ENCODE measurements around the gene ZC3H10.
"Not testable (repeated sequence)": the region's sequence is repeated elsewhere in the genome, so short reads cannot be mapped to it uniquely, and the experiment has no call there.

ZC3H10 gene, protein sequence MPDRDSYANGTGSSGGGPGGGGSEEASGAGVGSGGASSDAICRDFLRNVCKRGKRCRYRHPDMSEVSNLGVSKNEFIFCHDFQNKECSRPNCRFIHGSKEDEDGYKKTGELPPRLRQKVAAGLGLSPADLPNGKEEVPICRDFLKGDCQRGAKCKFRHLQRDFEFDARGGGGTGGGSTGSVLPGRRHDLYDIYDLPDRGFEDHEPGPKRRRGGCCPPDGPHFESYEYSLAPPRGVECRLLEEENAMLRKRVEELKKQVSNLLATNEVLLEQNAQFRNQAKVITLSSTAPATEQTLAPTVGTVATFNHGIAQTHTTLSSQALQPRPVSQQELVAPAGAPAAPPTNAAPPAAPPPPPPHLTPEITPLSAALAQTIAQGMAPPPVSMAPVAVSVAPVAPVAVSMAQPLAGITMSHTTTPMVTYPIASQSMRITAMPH

DNA sequence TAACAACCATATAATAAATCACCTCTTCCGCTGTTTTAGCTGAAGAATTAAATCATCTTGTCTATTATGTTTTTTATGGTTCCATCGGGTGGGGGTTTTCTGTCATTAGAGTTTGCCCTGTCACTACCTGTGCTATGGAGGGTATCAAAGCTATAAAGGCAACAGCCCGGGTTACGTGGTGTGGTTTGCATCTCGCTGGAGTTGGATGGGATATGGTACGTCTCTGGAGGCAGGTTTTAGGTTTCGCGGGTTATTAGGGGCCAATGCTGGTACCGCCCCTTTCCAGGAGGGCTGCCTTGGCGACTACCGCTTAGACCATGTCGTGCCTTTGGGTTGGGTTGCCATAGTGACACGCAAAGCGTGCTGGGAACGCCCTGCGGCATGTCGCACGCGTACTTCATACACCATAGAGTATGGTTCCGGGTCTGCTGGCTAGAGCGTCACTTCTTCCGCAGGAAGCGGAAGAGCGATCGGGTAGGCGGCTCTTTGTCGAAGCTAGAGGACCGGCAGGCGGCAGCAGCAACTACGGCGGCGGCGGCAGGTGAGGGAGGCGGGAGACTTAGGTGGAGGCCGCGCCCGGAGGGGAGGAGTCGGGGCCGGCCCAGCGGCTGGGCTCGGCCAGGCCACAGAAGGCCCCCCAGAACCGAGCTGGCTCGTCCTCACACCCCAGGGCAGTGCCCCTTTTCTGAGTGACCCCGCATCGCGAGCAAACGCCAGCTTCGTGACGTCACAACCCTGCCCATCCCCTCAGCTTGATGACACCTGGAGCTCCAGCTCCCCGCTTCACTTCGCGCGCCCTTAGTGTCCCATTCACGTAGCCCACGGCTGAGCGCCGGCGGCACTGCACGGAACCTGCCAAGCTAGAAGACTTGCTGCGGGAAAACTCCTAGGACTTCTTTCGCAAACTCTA is at the start of gene ZC3H10:
Gene ZC3H10 (plus strand): TSS at position 489 of the 910 bp plus-strand sequence. CDS start 2,297 bp downstream, outside the sequence.
- peak; percentile 100 for DNase-seq (ENCODE audit: low spot score)

DNA sequence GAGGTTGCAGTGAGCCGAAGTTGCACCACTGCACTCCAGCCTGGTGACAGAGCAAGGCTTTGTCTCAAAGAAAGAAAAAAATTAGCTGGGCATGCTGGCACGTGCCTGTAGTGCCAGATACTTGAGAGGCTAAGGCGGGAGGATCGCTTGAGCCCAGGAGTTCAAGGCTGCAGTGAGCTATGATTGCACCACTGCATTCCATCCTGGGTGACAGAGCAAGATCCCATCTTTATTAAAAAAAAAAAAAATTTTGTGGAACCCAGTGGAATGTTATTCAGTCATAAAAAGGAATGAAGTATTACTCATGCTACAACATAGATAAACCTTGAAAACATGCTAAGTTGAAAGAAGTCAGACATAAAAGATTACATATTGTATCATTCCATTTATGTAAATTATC is 46.4 kb upstream of the ZC3H10 start:
- DNase-seq (ENCODE audit: low spot score), result no peak

DNA sequence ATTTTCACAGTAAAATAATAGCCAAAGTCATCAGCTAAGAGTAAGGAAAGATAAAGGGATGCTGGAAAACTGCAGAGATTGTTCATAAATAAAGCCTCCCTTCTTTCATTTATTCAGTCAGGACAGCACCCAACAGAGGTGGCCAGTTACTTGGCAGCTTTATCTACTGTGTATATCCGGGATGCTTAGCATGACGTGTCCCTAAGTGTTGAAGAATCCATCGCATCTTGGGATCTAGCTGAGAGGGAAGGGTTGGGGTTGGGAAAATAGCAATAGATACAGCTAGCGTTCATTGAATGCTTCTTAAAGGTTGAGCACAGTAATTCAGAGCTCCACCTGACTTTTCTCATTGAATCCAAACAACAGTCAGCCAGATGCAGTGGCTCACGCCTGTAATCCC is 43.7 kb upstream of the ZC3H10 start:
- no peak for DNase-seq (ENCODE audit: low spot score)

DNA sequence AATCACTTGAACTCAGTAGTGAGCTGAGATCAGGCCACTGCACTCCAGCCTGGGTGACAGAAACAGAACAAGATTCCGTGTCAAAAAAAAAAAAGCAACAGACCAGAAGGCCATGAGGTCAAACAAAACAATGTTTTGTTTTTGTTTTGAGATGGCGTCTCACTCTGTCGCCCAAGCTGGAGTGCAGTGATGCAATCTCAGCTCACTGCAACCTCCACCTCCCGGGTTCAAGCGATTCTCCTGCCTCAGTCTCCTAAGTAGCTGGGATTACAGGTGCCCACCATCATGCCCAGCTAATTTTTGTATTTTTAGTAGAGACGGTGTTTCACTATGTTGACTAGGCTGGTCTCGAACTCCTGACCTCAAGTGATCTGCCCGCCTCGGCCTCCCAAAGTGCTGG is 40.1 kb upstream of the ZC3H10 start:
- not testable (repeated sequence) for DNase-seq (ENCODE audit: low spot score)

DNA sequence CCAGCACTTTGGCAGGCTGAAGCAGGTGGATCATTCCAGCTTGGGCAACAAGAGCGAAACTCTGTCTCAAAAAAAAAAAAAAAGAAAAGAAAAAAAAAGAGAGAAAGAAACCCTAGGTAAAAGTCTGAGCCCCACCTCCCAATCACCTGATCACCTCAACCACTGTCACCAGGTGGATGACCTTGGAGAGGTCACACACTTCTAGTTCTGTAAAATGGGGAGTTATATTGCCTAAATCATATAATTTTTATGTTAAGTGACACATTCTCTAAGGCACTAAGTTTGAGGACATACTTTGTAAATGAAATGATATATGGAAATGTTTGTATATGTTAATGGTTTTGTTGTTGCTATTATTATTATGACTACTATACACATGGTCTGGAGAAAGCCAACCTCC is 39.6 kb upstream of the ZC3H10 start:
- DNase-seq (ENCODE audit: low spot score), result no peak

DNA sequence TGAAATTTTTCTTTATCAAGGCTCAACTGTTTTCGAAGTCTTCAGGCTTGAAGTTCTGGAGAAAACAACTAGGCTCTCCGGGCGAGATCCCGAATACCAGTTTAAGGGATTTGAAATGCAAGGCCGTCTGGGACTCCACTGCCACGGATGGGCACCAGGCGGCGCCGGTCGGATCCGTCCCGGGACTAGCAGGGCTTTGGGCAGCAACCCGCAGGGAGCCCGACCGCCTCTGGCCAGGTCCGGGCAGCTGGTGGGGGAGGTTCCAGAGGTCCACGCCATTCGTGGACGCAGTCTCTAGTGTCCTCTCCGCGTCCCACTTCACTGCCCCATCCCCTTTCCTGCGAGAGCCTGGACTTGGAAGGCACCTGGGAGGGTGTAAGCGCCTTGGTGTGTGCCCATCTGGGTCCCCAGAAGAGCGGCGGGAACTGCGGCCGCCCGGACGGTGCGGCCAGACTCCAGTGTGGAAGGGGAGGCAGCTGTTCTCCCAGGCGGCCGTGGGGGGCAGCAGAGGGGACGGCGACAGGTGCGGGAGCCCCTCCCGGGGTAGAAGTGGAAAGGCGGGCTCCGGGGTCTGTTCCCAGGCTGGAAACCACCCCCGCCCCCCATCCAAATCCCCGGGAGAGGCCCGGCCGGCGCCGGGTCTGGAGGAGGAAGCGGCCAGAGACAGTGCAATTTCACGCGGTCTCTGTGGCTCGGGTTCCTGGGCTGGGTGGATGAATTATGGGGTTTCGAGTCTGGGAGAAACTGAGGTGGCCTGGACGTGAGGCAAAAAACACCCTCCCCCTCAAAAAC is 38.9 kb upstream of the ZC3H10 start:
- peak; percentile 98 for DNase-seq (ENCODE audit: low spot score)

DNA sequence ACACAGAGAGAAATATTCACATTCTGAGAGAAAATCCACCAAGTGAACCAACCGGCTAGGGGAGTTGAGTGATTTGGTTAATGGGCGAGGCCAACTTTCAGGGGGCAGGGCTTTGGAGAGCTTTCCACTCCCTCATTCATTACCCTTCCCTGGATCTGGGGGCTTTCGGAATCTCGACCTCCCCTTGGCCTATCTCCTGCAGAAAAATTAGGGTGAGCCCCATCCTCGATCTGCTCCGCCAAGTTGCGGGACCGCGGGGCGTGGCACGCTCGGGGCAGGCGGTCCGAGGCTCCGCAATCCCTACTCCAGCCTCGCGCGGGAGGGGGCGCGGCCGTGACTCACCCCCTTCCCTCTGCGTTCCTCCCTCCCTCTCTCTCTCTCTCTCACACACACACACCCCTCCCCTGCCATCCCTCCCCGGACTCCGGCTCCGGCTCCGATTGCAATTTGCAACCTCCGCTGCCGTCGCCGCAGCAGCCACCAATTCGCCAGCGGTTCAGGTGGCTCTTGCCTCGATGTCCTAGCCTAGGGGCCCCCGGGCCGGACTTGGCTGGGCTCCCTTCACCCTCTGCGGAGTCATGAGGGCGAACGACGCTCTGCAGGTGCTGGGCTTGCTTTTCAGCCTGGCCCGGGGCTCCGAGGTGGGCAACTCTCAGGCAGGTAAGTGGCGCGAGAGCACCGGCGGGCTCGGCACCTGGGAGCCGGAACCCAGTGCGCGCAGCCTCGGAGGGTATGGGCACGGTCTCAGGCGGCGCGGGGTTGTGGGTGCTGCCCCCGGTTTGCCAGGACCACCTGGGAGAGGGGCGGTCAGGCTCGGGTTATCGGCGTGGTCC is 38.1 kb upstream of the ZC3H10 start, which contains the start of gene ERBB3:
Gene ERBB3 (plus strand): TSS at position 443 of the 833 bp plus-strand sequence. CDS start 136 bp downstream, at position 579.
- DNase-seq (ENCODE audit: low spot score), result peak; percentile 88

DNA sequence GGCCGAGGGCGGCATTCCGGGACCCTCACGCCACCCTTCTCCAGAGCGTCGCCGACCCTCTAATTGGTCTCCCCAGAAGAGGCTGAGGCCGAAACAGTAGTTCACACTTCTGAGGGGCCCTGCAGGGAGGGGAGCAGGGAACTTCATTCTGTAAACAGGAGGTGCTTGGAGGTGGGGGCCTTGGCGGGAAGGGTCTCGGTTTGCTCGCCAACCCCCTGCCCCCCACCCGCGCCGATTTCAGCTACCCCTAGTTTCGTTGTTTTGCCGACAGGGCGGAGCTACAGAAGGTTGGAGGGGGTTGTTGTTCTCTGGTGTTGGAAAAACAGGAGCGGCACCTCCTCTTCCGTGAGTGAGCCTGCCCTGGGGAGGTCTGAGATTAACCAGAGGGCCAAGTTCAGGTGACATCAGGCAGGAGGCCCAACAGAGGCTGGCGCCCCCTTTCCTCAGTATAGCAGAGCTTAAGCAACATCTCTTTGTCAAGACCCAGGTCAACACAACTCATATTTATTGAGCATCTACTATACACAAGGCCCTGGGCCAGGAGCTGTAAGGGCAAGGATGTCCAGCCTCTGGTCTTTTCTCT is 37.4 kb upstream of the ZC3H10 start:
- peak; percentile 56 for DNase-seq (ENCODE audit: low spot score)

DNA sequence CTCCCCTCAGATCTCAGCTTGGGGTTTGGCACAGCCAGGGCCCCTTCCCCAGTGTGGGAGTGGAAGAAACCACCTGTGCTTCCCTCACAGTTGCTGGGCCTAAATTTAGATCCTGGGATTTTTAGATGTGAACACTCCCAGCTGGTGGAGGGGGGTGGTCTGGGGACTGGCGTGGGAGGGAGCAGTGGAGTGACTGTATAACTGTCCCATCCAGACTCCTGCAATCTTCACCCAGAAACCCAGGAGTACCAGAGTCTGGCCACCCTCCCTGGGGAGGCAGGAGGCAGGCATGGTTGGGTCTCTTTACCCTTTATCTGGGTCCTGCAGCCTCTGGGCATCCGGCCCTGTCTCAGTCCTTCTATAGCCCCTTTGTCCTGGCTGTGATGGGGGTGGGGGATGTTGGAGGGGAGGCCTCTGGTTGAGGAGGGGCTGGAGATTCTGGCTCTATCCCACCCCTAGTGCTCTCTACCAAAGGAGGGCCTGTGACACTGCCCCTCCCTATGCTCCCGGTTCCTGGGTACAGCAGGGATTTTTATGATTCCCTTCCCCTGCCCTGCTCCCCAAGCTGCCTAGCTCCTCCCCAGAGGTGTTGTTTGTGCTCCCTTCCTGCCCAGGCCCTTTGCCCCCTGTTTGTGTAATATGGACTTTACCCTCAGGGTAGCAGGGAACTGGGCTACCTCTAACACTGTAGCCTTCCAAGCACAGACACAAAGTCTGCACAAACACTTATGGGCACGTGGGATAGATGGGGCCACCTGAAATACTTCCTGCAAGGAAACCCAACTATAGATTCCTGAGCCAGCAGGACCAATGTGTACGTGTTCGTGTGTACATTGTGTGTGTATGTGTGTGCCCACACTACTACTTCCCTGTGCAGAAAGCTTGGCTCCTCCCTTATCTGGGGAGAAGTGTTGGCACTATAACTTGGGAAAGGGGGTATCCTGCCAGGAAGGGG is 36.4 kb upstream of the ZC3H10 start:
- peak; percentile 61 for DNase-seq (ENCODE audit: low spot score)

DNA sequence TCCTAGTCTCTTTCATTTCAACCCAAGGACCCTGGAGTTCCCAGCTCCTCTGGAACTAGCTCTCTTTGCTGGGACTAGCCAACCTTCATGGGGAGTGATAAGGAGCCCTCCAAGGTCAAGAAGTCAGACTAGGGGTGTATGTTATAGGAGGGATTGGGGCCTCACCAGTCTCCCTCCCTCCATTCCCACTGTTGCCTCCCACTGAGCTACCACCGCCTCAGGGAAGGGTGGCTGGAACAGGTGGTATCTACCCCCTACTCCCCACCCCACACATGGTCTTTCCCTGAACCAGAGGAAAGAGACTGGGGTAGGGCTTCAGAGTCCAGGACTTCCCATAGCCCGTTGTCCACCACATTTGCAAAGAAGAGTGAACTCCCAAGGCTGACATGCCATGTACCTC is 35.7 kb upstream of the ZC3H10 start:
- no peak for DNase-seq (ENCODE audit: low spot score)

DNA sequence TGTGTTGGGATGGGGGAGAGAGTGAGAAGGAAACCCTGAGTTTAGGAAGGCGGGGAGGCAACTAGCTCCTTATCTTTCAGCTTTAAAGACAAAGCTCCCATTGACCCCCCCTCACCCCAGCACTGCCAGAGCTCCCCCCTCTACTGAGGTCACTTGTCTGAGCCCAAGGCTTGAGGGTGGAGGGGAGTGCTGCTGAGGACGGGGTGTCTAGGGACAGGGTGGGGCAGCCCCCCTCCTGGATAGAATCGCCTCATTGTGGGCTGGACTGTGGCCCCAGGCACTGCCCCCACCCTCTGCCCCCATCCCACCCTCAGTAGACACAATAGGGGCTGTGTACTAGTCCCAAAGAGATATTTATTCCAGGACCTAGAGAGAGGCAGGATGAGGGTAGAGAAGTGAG is 35.1 kb upstream of the ZC3H10 start:
- no peak for DNase-seq (ENCODE audit: low spot score)

DNA sequence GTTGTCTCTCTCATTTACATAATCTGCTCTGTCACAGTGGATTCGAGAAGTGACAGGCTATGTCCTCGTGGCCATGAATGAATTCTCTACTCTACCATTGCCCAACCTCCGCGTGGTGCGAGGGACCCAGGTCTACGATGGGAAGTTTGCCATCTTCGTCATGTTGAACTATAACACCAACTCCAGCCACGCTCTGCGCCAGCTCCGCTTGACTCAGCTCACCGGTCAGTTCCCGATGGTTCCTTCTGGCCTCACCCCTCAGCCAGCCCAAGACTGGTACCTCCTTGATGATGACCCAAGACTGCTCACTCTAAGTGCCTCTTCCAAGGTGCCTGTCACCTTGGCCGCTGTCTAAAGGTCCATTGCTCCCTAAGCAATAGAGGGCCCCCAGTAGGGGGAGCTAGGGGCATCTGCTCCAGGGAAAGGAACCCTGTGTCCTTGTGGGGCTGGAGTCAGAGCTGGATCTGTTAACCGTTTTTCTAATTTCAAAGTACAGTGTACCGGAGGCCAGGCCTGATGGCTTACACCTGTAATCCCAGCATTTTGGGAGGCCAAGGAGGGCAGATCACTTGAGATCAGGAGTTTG is 33.0 kb upstream of the ZC3H10 start:
- no peak for DNase-seq (ENCODE audit: low spot score)

DNA sequence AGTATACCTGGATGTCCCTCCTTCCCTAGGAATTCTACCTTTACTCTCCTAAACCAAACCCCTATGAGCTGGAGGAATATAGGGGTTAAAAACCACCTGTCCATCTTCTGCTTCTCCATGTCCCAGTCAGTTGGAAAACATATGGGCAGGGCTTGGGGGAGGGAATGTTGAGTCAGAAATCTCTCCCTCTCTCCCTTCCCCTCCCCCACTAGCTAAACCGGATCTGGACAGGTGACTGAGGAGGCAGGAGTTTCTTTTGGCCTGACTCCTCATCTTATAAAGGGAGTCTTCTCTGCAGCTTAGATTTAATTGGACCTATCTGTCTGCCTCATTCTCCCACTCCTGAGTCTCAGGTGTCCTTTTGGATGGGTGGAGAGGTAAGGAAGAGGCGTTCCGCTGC is 32.0 kb upstream of the ZC3H10 start:
- DNase-seq (ENCODE audit: low spot score), result no peak

DNA sequence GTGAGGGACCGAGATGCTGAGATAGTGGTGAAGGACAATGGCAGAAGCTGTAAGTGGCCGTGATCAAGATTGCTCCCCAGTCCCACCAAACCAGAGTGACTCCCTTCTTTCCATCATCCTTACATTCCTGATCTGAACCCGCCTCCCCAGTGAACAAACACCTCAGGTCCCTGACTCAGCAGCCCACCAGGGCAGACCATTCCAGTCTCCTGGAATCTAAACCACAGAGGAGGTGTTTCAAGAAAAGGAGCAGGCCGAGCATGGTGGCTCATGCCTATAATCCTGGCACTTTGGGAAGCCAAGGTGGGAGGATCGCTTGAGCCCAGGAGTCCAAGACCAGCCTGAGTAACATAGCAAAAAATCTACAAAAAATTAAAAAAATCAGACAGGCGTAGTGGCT is 31.5 kb upstream of the ZC3H10 start:
- no peak for DNase-seq (ENCODE audit: low spot score)

DNA sequence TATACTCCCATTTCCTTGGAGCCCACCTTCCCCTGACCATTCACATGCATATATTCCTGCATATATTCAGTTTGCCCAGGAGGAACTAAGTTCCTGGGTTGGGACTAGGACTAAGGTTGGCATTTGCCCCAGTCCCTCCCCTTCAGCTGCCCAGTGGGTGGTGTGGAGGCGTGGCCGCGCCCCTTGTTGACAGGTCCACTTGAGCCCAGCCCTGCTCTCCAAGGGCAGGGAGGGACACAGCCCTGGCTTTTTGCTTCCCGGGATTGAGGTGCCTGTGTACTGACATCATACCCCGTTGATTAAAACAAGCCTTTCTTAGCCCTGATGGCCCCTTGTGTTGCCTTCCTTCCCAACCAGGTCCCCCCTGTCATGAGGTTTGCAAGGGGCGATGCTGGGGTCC is 30.8 kb upstream of the ZC3H10 start:
- no peak for DNase-seq (ENCODE audit: low spot score)

DNA sequence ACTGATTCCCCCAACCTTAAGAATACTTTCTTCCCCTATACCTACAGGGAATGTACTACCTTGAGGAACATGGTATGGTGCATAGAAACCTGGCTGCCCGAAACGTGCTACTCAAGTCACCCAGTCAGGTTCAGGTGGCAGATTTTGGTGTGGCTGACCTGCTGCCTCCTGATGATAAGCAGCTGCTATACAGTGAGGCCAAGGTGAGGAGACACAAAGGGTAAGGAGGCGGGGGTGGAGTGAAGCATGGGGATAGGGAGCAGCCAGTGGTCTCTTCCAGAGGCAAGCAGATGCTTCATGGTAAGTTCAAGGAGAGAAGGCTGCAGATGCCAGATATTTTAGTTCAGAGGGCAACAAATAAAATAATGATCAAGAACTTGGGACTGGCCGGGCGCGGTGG is 20.3 kb upstream of the ZC3H10 start:
- no peak for DNase-seq (ENCODE audit: low spot score)

DNA sequence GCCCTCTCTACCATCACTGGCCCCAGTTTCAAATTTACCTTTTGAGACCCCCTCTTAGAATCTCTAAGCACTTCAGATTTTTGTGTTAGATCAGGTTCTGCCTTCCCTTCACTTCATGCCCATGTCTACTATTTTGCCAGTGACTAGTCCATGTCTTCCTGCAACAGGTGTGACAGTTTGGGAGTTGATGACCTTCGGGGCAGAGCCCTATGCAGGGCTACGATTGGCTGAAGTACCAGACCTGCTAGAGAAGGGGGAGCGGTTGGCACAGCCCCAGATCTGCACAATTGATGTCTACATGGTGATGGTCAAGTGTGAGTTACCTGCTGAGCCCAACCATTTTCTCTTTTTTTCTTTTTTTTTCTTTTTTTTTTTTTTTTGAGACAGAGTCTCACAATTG is 19.5 kb upstream of the ZC3H10 start:
- DNase-seq (ENCODE audit: low spot score), result no peak

DNA sequence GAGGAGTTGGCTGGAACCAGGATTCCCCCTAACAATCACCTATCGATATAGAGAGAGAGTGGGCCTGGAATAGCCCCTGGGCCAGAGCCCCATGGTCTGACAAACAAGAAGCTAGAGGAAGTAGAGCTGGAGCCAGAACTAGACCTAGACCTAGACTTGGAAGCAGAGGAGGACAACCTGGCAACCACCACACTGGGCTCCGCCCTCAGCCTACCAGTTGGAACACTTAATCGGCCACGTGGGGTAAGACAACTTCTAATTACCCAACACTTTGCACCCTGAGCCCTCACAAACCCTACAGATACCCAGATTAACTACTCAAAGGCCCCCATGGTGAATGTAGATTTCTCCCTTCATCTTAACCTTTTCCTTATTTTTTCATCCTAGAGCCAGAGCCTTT is 18.3 kb upstream of the ZC3H10 start:
- no peak for DNase-seq (ENCODE audit: low spot score)

DNA sequence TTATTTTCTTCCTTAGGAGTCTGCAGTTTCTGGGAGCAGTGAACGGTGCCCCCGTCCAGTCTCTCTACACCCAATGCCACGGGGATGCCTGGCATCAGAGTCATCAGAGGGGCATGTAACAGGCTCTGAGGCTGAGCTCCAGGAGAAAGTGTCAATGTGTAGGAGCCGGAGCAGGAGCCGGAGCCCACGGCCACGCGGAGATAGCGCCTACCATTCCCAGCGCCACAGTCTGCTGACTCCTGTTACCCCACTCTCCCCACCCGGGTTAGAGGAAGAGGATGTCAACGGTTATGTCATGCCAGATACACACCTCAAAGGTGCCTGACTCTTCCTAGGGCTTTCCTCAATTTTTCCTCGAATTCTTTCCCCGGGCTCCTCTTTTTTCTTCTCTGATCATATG is 17.0 kb upstream of the ZC3H10 start:
- DNase-seq (ENCODE audit: low spot score), result no peak

Measured in ecto neural progenitor cell (in vitro differentiated cells).